GM19455 (cell line): Measurements from ENCODE around the gene PAGR1.
"Not testable (repeated sequence)": the region's sequence is repeated elsewhere in the genome, so short reads cannot be mapped to it uniquely, and the experiment has no call there.

Experiments
- ATAC-seq: cut with Tn5 transposase; IDR thresholded peaks from one replicate; pipeline ENCODE4 v1.9.1; 2021; ENCODE audit not compliant: unreplicated experiment

PAGR1 gene

DNA sequence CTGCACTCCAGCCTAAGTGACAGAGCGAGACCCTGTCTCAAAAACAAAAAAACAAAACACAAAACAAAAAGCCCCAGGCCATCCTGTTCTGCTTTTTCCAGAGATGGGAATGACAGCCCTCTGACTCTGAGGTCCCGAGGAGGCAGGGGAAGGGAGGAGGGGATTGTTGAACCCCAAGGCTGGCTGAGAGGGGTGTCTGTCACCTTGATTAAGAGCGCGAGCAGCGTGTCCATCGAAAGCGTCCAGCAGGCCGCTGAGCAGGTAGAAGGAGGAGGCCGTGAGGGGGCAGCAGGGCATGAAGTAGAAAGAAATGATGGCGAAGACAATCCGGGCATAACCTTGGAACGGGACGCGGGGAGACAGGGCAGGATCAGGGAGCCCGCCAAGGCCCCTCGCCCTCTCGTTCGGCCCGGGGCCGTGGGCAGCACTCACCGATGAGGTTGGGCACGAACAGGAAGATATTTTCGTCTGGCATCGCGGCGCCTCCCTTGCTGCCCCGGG is 46.5 kb downstream of the PAGR1 start:
- ATAC-seq: peak; percentile 5

DNA sequence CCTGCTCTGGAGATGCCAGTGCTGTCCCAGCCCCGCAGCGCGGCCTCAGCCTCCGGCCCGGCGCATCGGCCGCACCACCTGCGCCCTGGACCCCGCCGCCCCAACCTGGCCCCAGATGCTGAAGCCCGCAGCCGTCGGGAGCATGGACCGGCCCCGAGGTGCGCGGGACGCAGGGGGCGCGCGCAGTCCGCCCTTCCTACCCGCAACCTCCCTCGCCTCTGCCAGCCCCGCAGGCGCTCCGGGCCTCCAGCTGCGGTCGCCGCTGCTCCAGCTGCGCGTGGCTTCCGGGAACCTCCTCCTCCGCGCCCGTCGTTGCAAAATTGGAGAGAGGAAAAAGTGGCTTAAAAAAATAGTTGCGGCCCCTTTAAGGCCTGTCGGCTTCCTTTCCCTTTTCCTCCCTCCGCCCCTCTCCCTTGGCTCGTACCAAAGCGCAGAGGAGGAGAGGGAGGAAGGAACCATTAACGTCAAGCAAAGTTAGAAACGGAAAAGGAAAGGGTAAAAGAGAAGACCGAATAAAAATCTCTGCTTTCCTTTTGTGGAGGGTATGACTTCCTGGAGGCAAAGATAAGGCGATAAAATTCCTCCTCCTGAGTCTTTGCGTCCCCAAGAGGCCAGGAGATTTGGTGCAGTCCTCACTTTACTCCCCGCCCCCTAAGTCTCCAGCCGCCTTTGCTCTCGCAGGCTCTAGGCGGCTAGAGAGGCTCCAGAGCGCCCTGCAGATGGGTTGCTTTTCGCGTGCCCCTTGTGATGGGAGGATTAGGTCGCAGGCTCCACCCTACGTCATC is 47.1 kb downstream of the PAGR1 start, which contains the start of gene CDIPT:
Gene CDIPT, minus strand, starts transcription at position 343 of the 785 bp plus-strand sequence. CDS start 369 bp downstream, outside the sequence.
- peak; percentile 82 for ATAC-seq

DNA sequence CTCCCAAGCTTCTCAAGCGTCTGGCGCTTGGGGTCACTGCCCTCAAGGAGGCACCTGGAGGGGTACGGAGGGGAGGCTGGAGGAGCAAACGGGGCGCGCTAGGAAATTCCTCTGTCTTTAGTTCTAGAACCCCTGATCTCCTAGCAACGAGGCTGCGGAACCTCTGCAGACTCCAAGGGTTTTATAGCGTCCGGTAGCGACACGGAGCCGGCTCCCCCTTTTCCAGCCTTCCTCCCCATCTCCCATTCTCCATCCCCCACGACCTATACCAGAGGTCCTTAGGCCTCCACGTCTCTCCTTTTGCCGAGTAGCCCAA is 47.7 kb downstream of the PAGR1 start:
- ATAC-seq: no peak

DNA sequence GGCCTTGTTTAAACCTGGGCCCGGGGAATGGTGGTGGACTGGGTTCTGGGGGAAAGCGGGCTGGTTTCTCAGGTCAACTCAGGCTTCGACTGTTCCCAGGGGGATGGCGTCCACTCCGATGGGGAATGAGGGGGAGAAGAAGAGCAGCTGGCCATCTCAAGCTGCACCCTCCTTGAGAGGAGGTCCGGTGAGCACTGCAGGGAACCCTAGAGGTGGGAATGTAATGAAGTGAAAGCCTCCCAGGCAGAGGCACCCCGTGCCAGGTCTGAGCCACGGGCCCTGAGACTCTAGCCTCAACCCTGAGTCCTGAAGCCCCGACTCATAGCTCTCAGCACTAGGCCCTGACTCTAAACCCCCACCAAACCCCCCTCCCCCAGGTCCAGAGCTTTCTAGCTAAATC is 48.3 kb downstream of the PAGR1 start:
- no peak for ATAC-seq

DNA sequence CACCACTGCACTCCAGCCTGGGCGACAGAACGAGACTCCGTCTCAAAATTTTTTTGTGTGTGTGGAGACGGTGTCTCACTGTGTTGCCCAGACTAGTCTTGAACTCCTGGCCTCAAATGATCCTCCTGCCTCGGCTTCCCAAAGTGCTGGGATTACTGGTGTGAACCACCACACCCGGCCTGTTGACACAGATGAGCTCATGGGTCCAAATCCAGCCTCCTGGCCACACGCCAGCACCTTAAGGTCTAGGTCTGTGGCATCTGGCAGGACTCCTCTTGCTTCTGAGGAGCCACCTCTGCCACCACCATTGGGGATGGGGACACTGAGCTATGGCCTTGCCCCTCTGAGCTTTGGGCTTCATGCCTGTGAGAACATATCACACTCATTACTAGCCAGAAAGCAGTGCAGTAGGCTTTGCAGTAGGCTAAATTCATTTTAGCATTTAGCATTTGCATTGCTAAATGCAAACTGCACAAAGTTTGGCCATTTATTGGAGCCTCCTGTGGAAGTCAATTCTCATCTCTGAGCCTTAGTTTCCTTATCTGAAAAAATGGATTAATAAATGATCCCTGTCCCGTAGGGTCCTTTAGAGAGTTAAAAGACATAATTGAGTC is 52.6 kb downstream of the PAGR1 start:
- ATAC-seq: no peak

DNA sequence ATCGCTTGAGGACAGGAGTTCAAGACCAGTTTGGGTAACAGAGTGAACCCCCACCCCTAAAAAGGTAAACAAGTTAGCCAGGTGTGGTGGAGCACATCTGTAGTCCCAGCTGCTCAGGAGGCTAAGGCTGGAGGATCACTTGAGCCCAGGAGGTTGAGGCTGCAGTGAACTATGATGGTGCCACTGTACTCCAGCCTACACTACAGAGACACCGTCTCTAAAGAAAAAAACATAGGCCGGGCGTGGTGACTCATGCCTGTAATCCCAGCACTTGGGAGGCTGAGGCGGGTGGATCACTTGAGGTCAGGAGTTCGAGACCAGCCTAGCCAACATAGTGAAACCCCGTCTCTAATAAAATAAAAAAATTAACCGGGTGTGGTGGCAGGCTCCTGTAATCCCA is 53.1 kb downstream of the PAGR1 start:
- ATAC-seq: not testable (repeated sequence)
